Mucosa of descending colon (tissue), 3 donors: ENCODE measurements around the gene DAW1. TPM values are rescaled to one million over a fixed set of nuclear protein-coding genes. Genes with fewer than 3 reads are reported as not detected.
A peak's percentile ranks its signal among the peaks of the same experiment; 100 is the strongest.
"Not testable (repeated sequence)": the region's sequence is repeated elsewhere in the genome, so short reads cannot be mapped to it uniquely, and the experiment has no call there.

Source experiments
- ATAC-seq: fragments of 200-7000 bp; cut with Tn5 transposase; one replicate; pipeline ENCODE4 v1.9.1; 2020; ENCODE audit warnings: mild to moderate bottlenecking, moderate library complexity
- DNase-seq, 3 donors: peaks; one replicate each; pipeline ENCODE4 v3.0.0-alpha.2; 2020
- H3K36me3 ChIP-seq: fragments of 200-600 bp; one replicate; pipeline ENCODE4 v1.8.0; 2021; ENCODE audit warnings: low read depth, mild to moderate bottlenecking
- H3K4me1 ChIP-seq: fragments of 200-600 bp; one replicate; pipeline ENCODE4 v1.8.0; 2021; ENCODE audit warnings: low read depth, mild to moderate bottlenecking
- H3K4me3 ChIP-seq: fragments of 200-600 bp; one replicate; pipeline ENCODE4 v1.8.0; 2021; ENCODE audit warnings: mild to moderate bottlenecking
- H3K9me3 ChIP-seq: fragments of 200-600 bp; one replicate; pipeline ENCODE4 v1.8.0; 2021; ENCODE audit warnings: mild to moderate bottlenecking
- intact Hi-C, 2 donors: fragments of 100-400 bp; cut with DNase I in 1 of 2; cut with micrococcal nuclease in 1 of 2; formaldehyde crosslinking; loops; one replicate each; pipeline versions ENCODE4 v1.11.0 to v1.11.1; 2022; cut with DNase I, micrococcal nuclease
- total RNA-seq, 3 donors: library from RNA; stranded (reverse); fragmentation: NEBNext Ultra II Directional in 2 of 3; extraction: Animal tissue kit (Norgen Biotek cat#: 25700) in 2 of 3; gene quantifications; one replicate each; pipeline versions ENCODE4 v1.2.1 to v1.2.4, GENCODE V29; 2021 to 2023
- TF ChIP-seq, protein P1 (sequence below): fragments of 200-600 bp; IDR thresholded peaks from one replicate; pipeline ENCODE4 v1.8.0; 2022; ENCODE audit warnings: antibody characterized with exemption, mild to moderate bottlenecking
- donor health status: DM: no; HTN: no; CAD: no; lungs with moderate emphysema.
- donor health status: DM: no; HTN: no; CAD: no.
- donor health status: DM: no; HTN: yes; CAD: no.

The DAW1 gene
- total RNA-seq, 3 donors from 2014 or later = not detected

DNA sequence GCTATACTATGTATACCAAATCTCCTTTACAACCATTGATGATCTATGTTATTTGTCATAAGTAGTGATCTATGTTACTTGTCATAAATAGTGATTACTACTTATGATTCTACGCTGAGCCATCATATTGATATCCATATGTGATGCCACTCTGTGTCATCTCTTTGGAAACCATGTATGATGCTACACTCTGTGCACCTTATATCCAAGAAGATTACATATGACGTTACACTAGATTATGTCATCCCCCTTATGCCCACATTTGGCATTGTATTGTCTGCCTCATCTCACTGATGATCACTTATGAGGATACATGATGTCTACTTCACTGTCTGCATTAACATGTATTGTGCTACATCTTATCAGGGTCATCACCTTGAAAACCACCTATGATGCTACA lies 42.9 kb downstream of the DAW1 start:
- Histone ChIP-seq H3K9me3 (no peaks in the 10 kb centered on the region), H3K4me3 (no peak overlapping the region), H3K36me3 (no peaks in the 10 kb centered on the region), H3K4me1 (no peaks in the 10 kb centered on the region)
- DNase-seq = no peak
- TF ChIP-seq, protein P1, sequence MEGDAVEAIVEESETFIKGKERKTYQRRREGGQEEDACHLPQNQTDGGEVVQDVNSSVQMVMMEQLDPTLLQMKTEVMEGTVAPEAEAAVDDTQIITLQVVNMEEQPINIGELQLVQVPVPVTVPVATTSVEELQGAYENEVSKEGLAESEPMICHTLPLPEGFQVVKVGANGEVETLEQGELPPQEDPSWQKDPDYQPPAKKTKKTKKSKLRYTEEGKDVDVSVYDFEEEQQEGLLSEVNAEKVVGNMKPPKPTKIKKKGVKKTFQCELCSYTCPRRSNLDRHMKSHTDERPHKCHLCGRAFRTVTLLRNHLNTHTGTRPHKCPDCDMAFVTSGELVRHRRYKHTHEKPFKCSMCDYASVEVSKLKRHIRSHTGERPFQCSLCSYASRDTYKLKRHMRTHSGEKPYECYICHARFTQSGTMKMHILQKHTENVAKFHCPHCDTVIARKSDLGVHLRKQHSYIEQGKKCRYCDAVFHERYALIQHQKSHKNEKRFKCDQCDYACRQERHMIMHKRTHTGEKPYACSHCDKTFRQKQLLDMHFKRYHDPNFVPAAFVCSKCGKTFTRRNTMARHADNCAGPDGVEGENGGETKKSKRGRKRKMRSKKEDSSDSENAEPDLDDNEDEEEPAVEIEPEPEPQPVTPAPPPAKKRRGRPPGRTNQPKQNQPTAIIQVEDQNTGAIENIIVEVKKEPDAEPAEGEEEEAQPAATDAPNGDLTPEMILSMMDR = no peak
- intact Hi-C loops = no loop called here
- no peak for ATAC-seq

GRCh38 chr2:227921648-227922047 lies 50.2 kb downstream of the DAW1 start:
- Histone ChIP-seq H3K4me3 (no peak overlapping the region), H3K36me3 (no peaks in the 10 kb centered on the region), H3K4me1 (no peaks in the 10 kb centered on the region), H3K9me3 (no peaks in the 10 kb centered on the region)
- DNase-seq (peak in 1 of 3 donors; percentile 9), ATAC-seq (peak; percentile 90)
- intact Hi-C loops = no loop called here
- TF ChIP-seq, protein P1 = no peak

DNA sequence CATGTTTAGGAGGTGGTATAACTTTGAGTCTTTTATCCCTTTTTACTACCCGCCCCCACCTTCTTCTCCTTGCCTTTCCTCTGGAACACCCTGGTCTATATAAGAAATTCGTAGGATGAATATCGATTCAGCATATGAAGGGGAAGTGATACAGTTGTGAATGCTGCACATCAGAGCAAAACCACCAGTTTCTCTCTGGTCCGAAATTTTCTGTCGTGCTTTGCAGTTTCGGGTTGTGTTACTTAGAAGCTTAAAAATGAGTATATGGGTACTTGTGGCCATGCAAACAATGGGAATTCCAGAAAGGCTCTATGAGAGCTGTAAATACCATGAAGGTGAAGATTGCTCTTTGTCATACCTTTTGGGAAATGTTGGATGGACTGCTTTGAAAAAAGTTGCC lies 60.6 kb downstream of the DAW1 start:
- DNase-seq = no peak
- no peak for ATAC-seq
- TF ChIP-seq, protein P1 = no peak
- no peaks in the 10 kb centered on the region for H3K4me1 ChIP-seq
- intact Hi-C loops = no loop called here
- peaks cover 7% of the 10 kb centered on the region for H3K9me3 ChIP-seq
- no peak overlapping the region for H3K4me3 ChIP-seq
- no peaks in the 10 kb centered on the region for H3K36me3 ChIP-seq

DNA sequence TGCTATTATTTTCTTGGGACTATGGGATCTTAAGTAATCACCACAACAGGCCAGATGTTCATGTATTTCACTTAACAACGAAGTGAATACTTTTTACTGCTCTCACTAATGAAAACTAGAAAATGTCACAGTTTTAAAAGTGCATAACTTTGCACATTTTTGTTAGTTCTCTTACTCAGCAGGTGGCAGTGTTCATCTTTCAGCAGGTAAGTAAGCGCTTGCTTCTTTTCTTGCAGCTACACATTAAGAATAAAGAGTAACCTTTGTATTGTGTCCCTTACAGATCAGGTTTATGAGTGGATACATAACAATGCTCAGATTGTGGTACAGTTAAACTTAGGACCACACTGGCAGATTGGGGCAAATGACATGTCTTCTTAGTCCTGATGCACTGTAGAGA lies 61.0 kb downstream of the DAW1 start:
- Histone ChIP-seq H3K9me3 (peaks cover 5% of the 10 kb centered on the region), H3K4me3 (no peak overlapping the region), H3K4me1 (no peaks in the 10 kb centered on the region), H3K36me3 (no peaks in the 10 kb centered on the region)
- TF ChIP-seq, protein P1 = no peak
- DNase-seq = no peak
- ATAC-seq = no peak
- intact Hi-C loops = no loop called here

DNA sequence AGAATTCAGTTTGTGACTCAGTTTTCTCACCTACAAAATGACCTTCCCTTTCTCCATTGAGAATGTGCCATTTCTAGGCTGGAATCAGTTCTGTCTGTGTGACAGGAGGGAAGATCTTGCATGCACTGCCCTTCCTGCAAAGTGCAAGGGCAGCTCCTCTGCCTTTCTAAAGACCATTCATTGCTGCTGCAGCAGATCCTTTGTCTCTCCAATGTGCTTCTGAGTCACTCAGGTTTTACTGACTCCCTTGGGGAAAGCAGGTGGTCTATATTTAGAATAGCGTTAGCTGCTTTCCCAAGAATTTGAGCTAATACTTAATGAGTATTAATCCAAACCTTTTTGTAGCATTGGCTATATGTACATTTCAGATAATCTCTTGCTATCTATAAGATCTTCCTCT lies 62.5 kb downstream of the DAW1 start:
- DNase-seq (no peak), ATAC-seq (no peak)
- Histone ChIP-seq H3K36me3 (no peaks in the 10 kb centered on the region), H3K9me3 (no peaks in the 10 kb centered on the region), H3K4me1 (no peaks in the 10 kb centered on the region), H3K4me3 (no peak overlapping the region)
- TF ChIP-seq, protein P1 = no peak
- intact Hi-C loops = no loop called here

DNA sequence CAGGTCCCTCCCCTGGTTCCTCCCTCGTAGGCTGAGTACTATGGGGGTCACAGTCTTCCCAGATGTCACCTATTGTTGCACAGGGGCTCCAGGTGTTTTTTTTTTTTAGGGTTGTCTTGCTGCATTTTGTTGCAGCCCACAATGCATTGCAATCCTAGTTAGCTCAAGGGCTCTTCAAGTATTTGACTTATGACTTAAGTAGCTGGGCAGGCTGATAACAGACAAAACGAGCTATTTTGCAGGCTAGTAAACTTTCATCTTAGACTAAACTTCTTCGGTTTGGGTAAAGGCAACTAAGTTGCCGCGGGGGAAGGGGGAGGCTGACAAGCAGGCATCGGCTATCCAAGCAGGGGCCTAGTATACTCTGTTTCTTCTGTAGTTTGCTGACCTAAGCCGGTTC lies 64.8 kb downstream of the DAW1 start:
- H3K9me3 ChIP-seq, intact Hi-C loops, H3K4me3 ChIP-seq, H3K4me1 ChIP-seq, H3K36me3 ChIP-seq, ATAC-seq, DNase-seq: not testable (repeated sequence)
